H1 (cell line): Measurements from ENCODE around the gene APOL4. TPM values are rescaled to one million over a fixed set of nuclear protein-coding genes. Genes with fewer than 3 reads are reported as not detected.

ENCODE experiments used
- CTBP2 ChIP-seq: IDR thresholded peaks from 2 replicates; pipeline ENCODE4 v1.7.0; 2011; ENCODE audit warnings: borderline replicate concordance, mild to moderate bottlenecking, moderate library complexity, mixed read lengths, low read length; ENCODE audit not compliant: insufficient read depth, insufficient read length
- polyA plus RNA-seq, 7 experiments: library from polyadenylated mRNA; depleted of rRNA in 3 of 7; stranded (reverse) in 5 of 7; unstranded in 2 of 7; fragments of >200 nt in 5 of 7; fragments of 200-250 nt in 2 of 7; gene quantifications; 1 replicate in 5 of 7; 2 replicates in 1 of 7; 4 replicates in 1 of 7; pipeline versions ENCODE4 v1.2.1 to v1.2.3, GENCODE V29; 2011 to 2013; ENCODE audit warnings: missing spikeins in 2 of 7, mixed read lengths in 2 of 7
- total RNA-seq: library from RNA; stranded (reverse); fragmentation: NEBNext Ultra II Directional; extraction: Animal tissue kit (Norgen Biotek cat#: 25700); gene quantifications from 2 replicates; pipeline ENCODE4 v1.2.1, GENCODE V29; 2021
- TF ChIP-seq, protein P1 (sequence below), 3 experiments: IDR thresholded peaks; 1 replicate in 2 of 3; 2 replicates in 1 of 3; pipeline versions ENCODE4 v1.5.1 to v1.6.1; 2011; ENCODE audit warnings: low read length in 3 of 3, mild to moderate bottlenecking in 3 of 3, inconsistent platforms in 2 of 3, low read depth in 1 of 3, moderate library complexity in 1 of 3; ENCODE audit not compliant: insufficient read depth in 1 of 3; ENCODE audit errors: control extremely low read depth in 1 of 3

APOL4 gene
- total and polyA plus RNA-seq, 2 of the 8 experiments (the other 6 are each of a cell fraction or from before 2014, with no cell fraction given), result 0.02 TPM; not detected in 1

DNA sequence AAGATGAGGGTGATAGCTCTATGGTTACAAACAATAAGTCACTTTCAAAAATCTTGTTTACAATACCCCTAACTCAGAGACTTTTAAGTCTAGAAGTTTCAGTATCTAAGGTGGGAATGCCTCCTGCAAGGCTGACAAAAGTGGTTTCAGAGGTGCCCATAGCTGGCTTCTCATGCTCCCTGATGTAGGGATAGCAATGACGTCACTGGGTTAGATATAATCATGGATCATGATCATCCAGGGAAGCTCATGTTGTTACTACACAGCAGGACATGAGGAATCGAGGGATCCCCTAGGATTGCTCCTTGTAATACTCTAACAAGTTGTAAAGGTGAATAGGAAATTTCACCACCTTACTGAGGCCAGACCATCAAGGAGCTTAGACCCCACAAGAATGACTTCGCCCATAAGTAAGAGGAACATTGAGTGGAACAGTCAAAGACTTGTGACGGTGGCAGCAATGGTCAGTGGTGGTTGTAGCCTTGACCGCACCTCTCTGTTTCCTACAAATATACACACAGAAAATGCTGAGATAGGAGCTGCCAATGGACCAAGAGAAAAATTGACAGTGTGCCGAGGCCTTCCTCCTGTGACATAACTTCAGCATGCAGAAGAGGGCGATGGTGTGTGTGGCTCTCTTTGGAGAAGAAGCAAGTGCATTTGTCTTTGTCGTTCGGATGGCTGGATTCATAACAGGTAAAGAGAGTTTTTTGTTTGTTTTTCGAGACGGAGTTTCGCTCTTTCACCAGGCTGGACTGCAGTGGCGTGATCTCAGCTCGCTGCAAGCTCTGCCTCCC lies 15.6 kb downstream of the APOL4 start (continued):
- no peak for TF ChIP-seq CTBP2
- TF ChIP-seq, protein P1, sequence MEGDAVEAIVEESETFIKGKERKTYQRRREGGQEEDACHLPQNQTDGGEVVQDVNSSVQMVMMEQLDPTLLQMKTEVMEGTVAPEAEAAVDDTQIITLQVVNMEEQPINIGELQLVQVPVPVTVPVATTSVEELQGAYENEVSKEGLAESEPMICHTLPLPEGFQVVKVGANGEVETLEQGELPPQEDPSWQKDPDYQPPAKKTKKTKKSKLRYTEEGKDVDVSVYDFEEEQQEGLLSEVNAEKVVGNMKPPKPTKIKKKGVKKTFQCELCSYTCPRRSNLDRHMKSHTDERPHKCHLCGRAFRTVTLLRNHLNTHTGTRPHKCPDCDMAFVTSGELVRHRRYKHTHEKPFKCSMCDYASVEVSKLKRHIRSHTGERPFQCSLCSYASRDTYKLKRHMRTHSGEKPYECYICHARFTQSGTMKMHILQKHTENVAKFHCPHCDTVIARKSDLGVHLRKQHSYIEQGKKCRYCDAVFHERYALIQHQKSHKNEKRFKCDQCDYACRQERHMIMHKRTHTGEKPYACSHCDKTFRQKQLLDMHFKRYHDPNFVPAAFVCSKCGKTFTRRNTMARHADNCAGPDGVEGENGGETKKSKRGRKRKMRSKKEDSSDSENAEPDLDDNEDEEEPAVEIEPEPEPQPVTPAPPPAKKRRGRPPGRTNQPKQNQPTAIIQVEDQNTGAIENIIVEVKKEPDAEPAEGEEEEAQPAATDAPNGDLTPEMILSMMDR (IDR thresholded peaks at IDR 0.05; ENCODE audit: control extremely low read depth in 1 of 3, insufficient read depth in 1 of 3, low read depth in 1 of 3, low read length in 3 of 3), result peak; percentile 22 to 50 (median 45)
